ENCODE data around the gene TMEM179. TPM values are rescaled to one million over a fixed set of nuclear protein-coding genes. Genes with fewer than 3 reads are reported as not detected.

The TMEM179 gene
- total and polyA plus RNA-seq, 2 experiments from 2014 or later, result 3.6 to 8.6 TPM

DNA sequence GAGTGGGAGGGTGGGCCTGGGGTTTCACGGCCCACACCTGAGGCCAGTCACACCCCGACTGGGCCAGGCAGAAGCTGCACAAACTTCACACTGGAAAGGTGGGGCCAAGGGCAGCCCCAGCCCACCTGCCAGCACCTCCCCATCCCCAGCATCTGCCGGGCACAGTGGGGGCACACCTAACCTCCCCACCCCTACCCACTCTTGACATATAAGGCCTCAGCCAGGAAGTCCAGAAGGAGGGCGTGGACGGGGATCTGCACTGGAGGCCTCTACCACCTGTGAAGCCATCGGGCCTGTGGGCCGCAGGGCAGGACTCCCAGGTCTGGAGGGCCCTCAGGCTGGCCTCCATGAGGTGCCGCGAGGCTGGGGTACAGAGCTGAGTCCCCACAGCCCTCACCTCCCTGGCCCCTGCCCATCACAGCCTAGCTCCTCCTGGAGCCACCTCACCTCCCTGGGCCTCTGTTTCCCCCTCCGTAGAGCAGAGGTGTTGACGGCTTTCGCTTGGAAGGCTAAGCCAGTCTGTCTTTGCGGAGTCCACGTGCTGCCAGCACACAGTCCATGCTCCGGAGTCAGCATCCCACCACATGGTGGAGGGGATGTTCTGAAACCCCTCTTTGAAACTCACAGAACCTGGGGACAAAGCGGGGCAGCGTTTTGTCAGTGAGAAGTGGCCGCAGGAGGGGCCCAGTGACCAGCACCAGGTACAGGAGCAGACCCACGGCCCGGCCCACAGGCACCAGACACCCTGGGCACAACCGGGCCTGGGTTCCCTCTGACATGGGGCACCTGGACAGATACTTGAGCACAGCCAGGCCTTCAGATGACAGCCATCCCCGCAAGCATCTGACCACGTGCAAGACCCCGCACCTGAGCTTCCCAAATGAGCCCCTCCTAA, 46.7 kb upstream of the TMEM179 start:
- no peaks in the 10 kb centered on the region for H3K4me1 ChIP-seq (ENCODE audit: low read depth)

DNA sequence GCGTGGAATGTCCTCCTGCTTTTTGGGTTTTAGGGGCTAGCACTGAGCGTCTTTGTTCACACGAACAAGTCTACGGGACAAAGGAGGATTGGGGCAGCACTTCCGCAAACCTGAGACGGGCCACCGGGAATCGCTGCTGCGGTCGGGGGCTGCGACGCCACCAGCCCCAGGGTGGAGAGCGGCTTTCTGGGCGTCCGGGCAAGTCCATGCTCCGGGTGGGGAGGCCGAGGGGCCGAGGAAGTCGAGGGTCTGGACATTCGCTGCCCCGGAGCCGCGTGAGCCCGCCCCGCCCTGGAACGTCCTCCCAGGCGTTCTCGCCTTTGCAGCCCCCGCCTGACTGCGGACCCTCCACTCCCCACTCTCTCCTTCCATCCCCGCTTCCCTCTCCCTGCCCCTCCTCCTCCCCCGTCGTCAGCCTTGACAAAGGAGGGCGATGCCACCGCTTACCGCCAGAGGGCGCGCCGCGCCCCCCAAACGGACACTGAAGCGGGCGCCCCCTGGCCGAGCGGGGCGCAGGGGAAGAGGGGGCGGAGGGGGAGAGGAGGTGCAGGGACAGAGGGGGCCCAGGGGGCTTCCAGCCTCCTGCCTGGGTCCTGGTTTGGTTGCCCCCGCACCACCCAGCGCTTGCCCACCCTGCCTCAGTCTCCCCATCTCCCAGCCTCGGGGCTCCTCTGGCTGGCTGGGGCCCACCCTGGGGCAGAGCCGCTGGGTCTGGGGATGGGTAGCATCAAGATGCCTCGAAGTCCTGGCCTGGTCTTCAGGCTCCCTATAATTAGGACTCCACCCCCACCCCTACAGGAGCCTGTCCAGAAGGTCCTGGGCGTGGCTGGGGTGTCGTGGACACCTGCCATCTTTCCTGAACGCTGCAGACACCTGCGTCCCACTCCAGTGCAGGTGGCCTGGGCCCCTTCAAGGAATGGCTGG, 45.7 kb upstream of the TMEM179 start:
- Histone ChIP-seq H3K27ac (no peak overlapping the region), H3K9me3 (ENCODE audit: low read depth) (no peaks in the 10 kb centered on the region), H3K4me3 (peak overlapping the region; percentile 44), H3K27me3 (no peaks in the 10 kb centered on the region), H3K36me3 (no peaks in the 10 kb centered on the region), H3K4me1 (ENCODE audit: low read depth) (no peaks in the 10 kb centered on the region)
- DNase-seq (ENCODE audit: low read depth in 1 of 2, low spot score in 1 of 2), result peak; percentile 66 to 77
- TF ChIP-seq, protein P1, sequence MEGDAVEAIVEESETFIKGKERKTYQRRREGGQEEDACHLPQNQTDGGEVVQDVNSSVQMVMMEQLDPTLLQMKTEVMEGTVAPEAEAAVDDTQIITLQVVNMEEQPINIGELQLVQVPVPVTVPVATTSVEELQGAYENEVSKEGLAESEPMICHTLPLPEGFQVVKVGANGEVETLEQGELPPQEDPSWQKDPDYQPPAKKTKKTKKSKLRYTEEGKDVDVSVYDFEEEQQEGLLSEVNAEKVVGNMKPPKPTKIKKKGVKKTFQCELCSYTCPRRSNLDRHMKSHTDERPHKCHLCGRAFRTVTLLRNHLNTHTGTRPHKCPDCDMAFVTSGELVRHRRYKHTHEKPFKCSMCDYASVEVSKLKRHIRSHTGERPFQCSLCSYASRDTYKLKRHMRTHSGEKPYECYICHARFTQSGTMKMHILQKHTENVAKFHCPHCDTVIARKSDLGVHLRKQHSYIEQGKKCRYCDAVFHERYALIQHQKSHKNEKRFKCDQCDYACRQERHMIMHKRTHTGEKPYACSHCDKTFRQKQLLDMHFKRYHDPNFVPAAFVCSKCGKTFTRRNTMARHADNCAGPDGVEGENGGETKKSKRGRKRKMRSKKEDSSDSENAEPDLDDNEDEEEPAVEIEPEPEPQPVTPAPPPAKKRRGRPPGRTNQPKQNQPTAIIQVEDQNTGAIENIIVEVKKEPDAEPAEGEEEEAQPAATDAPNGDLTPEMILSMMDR (IDR thresholded peaks at IDR 0.05; ENCODE audit: low read depth, low read length), result peak; percentile 97

More for the DNA sequence above, 46.7 kb upstream of the TMEM179 start:
- TF ChIP-seq, protein P1 (IDR thresholded peaks at IDR 0.05; ENCODE audit: low read depth, low read length), result no peak
- Histone ChIP-seq H3K27me3 (no peaks in the 10 kb centered on the region), H3K4me3 (no peak overlapping the region), H3K36me3 (no peaks in the 10 kb centered on the region), H3K9me3 (ENCODE audit: low read depth) (no peaks in the 10 kb centered on the region), H3K27ac (no peak overlapping the region)
- DNase-seq (ENCODE audit: low read depth in 1 of 2, low spot score in 1 of 2), result no peak

DNA sequence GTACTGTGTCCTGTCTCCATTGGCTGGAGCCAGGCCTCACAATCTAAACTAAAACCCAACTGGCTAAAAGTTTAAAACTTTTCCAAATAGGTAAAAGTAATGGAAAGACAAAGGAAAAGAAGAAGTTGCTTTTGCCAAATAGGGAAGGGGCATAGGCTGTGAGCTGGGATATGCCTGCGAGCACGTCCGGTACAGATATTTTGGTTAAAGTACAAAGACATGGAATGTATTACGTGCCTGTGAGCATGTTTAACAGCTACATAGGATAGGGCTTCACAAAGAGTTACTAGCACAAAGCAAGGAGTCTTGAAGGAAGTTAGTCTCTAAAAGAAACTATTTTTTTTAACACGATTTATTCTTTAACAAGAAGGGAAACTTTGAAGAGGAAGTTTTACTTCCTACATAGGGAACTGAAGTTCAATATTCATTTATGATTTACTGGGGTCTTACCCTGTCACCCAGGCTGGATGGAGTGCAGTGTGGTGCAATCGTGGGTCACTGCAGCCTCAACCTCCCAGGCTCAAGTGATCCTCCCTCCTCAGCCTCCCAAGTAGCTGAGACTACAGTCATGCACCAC, 43.0 kb upstream of the TMEM179 start:
- Histone ChIP-seq H3K9me3 (ENCODE audit: low read depth) (no peaks in the 10 kb centered on the region), H3K4me3 (no peak overlapping the region), H3K27me3 (no peaks in the 10 kb centered on the region), H3K27ac (no peak overlapping the region), H3K36me3 (no peaks in the 10 kb centered on the region), H3K4me1 (ENCODE audit: low read depth) (no peaks in the 10 kb centered on the region)
- TF ChIP-seq, protein P1 (IDR thresholded peaks at IDR 0.05; ENCODE audit: low read depth, low read length), result no peak
- DNase-seq (ENCODE audit: low read depth in 1 of 2, low spot score in 1 of 2), result no peak

DNA sequence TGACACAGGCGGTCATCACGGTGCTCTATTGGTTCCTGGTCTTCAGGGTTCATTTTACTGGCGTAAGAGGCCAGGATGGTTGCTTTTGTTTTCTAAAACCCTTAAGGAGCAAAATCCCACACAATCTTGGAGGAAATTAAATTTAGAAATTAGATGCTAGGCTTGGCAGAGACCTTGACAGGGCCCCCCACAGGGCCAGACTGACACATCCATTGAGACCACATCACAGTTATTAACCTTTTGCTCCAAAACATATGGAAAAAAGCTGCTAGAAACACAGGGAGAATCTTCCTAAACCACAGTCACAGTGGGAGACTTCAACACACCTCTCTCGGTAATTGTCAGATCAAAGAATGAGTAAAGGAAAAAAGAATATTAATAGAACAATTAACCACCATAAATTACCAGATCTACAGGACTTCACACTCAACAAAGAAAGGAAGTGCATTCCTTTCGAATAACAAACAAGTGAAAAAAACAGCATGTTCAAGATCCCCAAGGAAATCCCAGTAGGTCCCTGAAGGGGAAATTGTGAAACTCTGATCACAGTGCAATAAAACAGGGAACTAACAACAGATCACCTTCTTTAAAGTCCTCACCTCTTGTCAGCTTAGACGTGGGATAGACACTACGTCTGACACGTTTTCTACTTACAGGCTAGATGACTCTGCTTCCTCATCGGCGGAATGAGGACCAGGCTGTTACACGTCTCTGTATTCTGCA, 40.2 kb upstream of the TMEM179 start:
- H3K4me1 ChIP-seq (ENCODE audit: low read depth), result no peaks in the 10 kb centered on the region
- H3K27ac ChIP-seq, result no peak overlapping the region
- H3K36me3 ChIP-seq, result no peaks in the 10 kb centered on the region
- no peak overlapping the region for H3K4me3 ChIP-seq
- no peaks in the 10 kb centered on the region for H3K9me3 ChIP-seq (ENCODE audit: low read depth)
- DNase-seq (ENCODE audit: low read depth in 1 of 2, low spot score in 1 of 2), result peak in 1 of 2 donors; percentile 23
- TF ChIP-seq, protein P1 (IDR thresholded peaks at IDR 0.05; ENCODE audit: low read depth, low read length), result no peak
- no peaks in the 10 kb centered on the region for H3K27me3 ChIP-seq
